Coronary artery (tissue), 2 donors: ENCODE measurements around the gene NR5A1.

Source experiments
- DNase-seq: peaks from one replicate; pipeline ENCODE4 v3.0.0-alpha.2; 2017; ENCODE audit warnings: low spot score
- H3K27ac ChIP-seq, 2 donors: fragments of 200-600 bp; sonication (generic); one replicate each; pipeline ENCODE4 v1.5.1; 2016 to 2019
- H3K4me3 ChIP-seq: fragments of 200-600 bp; sonication (generic); 2 replicates; pipeline ENCODE4 v1.5.1; 2016; ENCODE audit warnings: mild to moderate bottlenecking, moderate library complexity
- TF ChIP-seq, protein P1 (sequence below): fragments of 200-600 bp; sonication (generic); IDR thresholded peaks from one replicate; pipeline ENCODE4 v1.5.1; 2019; ENCODE audit warnings: antibody characterized with exemption

The NR5A1 gene

DNA sequence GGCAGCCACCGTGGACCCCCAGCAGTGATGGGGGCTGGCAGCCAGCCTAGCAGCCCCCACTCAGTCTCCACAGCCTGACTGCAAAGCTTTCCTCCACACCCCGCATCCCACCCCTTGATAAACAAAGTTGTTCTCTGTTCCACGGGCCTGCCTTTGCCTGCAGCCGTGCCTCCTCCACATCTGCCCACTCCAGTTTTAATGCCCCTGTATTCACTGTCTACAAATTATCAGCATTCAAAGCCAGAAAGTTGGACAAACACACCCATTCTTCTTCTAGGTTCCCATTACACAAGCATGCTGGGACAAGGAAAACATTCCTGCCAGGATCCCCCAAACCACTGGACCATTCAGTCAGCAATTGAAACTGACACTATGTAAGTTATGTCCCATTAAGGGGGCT is 23.0 kb upstream of the NR5A1 start:
- TF ChIP-seq, protein P1, sequence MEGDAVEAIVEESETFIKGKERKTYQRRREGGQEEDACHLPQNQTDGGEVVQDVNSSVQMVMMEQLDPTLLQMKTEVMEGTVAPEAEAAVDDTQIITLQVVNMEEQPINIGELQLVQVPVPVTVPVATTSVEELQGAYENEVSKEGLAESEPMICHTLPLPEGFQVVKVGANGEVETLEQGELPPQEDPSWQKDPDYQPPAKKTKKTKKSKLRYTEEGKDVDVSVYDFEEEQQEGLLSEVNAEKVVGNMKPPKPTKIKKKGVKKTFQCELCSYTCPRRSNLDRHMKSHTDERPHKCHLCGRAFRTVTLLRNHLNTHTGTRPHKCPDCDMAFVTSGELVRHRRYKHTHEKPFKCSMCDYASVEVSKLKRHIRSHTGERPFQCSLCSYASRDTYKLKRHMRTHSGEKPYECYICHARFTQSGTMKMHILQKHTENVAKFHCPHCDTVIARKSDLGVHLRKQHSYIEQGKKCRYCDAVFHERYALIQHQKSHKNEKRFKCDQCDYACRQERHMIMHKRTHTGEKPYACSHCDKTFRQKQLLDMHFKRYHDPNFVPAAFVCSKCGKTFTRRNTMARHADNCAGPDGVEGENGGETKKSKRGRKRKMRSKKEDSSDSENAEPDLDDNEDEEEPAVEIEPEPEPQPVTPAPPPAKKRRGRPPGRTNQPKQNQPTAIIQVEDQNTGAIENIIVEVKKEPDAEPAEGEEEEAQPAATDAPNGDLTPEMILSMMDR: no peak
- no peak overlapping the region for H3K27ac ChIP-seq
- DNase-seq: no peak
- no peak overlapping the region for H3K4me3 ChIP-seq

DNA sequence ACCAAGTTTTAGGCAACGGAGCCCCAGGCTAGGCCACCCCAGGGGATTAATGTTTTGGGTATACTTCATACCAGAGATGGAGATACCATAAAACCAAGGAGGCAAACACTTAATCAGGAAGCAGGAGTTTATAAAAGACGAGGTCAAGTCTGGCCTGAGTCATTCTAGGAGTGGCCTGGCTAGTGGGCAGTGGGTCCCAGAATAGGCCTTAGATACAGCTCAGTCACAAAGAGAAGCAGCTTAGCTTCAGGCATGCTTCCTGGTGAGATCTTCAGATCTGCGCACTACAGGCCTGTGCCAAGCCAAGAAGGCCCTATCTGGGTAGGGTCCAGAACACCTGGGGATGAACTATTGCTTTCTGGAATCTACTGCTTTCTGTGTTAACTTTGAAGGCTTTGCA is 20.6 kb upstream of the NR5A1 start:
- H3K4me3 ChIP-seq: no peak overlapping the region
- TF ChIP-seq, protein P1: no peak
- no peak for DNase-seq
- H3K27ac ChIP-seq: no peak overlapping the region

DNA sequence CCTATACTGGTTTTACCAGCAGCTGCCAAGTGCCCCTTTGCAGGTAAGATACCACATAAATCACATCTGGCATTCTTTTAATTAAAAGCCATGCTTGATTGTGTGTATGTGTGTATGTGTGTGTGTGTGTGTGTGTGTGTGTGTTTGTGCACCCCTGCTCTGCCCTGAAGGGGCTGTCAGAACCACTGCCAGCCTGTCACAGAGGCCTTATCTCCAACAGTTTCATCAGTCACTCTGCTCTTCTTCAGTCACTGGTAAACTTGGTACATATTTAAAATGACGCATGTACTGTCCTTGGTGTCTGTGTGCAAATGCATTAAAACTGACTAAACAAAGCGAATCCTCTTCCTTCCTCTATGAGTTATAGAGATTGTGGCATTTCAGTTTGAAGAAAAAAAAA is 19.0 kb upstream of the NR5A1 start:
- Histone ChIP-seq H3K27ac (no peak overlapping the region), H3K4me3 (no peak overlapping the region)
- TF ChIP-seq, protein P1: no peak
- DNase-seq: no peak

DNA sequence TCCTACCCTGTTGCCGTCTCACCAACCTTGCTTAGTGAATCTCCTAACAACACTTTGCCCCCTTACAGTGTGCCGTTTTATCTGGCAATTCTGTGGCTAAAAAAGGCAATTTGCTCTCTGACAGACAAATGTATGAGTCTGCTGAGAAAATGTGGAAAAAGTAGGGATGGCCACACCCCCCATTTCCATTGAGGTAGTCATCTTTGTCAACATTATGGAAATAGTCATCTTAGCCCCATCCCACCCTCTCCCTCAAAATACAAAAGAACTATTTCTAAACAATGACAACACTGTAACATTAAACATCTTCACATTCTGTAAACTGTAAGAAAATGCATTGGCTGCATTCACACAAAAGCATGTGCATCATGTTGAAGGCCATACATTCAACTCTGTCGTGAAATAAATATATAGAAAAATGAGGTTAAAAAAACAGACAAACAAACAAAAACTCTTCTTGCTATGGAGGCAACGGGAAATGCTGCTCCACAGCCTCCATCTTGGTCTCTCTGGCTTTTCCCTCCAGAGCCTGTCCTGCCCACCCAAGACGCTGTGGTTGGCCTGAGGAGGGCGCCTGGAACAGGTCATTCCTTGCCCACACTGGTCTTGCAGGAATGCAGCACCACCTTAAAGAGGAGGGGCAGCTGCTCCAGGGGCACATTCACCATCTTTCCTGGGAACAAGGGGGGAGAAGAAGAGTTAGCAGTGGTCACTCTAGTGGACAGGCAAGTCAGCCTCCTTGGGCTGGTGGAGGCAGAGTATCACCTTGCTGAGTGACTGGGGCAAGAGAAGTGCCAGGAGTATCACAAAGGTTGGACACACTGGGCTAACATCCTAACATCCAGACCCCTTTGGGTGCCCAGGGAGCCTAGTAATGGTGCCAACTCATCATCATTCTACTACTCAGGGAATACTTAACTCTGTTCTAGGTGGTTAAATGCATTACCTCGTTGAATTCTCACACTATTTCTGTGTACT is 15.2 kb upstream of the NR5A1 start:
- Histone ChIP-seq H3K4me3 (no peak overlapping the region), H3K27ac (no peak overlapping the region)
- DNase-seq: peak; percentile 55
- TF ChIP-seq, protein P1: no peak

DNA sequence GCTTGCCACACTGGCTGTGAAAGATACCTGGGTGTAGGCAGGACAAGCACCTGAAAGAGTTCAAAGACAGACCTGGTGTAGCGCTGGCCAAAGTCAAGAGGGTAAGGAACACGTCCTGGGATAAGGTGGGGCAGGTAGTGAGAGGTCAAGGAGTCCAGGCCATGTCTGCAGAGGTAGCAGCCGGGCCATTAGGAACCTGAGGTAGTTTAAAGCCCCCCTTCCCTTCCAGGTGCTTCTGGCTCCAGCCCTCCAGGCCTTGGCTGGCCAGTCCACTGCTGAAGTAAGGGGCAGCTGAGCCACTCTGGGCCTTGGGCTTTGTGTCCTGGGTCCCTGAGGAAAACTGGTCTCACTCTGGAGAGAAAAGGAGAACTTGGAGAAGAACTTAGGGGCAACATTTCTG is 13.9 kb upstream of the NR5A1 start:
- no peak for DNase-seq
- Histone ChIP-seq H3K4me3 (no peak overlapping the region), H3K27ac (no peak overlapping the region)
- TF ChIP-seq, protein P1: no peak

DNA sequence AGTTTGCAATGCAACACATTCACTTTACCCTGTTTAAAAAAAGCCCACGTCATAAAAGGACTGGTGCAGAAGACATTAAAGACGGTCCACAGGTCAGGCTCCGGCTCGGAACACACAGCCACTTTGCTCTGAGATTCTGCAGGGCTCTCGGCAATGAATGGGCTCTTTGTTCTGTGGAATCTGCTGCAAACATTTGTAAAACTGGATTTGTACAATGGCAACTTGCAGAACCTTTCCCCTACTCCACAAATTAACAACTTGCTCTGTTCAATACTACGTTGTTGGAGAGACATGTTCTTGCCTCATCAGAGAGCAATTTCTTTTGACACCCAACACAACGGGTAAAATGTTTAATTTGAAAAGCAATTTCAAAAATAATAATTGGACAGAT is 13.0 kb upstream of the NR5A1 start:
- Histone ChIP-seq H3K27ac (no peak overlapping the region), H3K4me3 (no peak overlapping the region)
- DNase-seq: no peak
- TF ChIP-seq, protein P1: no peak

DNA sequence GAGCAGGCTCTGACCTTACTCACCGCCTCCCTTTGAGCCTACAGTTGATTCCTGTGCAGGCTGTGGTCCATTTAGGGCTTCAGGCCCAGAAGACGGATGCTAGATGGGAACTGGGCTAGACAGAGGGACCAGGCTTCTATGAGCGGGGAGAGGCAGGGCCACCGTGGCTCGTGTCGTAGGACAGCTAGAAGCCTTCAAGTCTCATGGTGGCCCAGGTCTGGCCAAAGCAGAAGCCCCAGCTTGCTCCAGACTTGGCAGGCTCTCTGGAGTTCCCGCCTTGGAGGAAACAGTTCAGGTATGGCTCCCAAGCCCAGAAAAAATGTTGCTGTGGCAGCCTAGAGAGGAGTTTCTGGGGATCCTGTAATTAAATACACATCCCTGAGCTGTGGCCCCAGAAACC is 10.9 kb upstream of the NR5A1 start:
- Histone ChIP-seq H3K4me3 (no peak overlapping the region), H3K27ac (no peak overlapping the region)
- TF ChIP-seq, protein P1: no peak
- DNase-seq: no peak
